HG02973 (cell line): ENCODE data around the gene TMC6.

Experiments
- ATAC-seq: cut with Tn5 transposase; IDR thresholded peaks from one replicate; pipeline ENCODE4 v1.9.1; 2021; ENCODE audit warnings: moderate library complexity; ENCODE audit not compliant: unreplicated experiment

Gene TMC6

DNA sequence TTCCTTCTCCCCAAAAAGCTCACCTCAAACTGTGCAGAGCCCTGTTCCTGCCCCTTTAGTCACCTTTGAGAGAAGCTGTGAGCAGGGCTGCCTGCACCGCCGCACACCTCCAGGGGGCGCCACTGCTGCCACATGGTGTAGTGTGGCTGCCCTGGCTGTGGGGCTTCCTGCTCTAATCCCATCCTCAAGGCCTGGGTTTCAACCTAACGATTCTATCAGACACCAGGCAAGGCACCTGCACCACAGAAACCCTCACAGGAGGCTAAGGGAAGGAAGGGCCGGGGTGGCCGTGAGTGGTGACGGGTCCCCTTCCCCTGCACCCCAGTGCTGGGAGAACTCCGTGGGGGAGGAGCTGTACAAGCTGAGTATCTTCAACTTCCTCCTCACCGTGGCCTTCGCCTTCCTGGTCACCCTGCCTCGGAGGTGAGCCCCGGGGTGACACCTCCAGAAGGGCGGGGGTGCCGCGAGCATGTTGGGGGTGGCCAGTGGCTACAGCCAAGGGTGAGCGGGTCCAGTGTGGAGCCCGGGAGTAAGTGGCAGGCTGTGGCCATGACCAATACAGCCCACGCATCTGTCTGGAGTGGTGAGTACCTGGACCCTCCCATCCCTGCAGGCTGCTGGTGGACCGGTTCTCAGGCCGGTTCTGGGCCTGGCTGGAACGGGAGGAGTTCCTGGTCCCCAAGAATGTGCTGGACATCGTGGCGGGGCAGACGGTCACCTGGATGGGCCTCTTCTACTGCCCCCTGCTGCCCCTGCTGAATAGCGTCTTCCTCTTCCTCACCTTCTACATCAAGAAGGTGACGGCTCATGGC is 9.0 kb upstream of the TMC6 start:
- no peak for ATAC-seq

DNA sequence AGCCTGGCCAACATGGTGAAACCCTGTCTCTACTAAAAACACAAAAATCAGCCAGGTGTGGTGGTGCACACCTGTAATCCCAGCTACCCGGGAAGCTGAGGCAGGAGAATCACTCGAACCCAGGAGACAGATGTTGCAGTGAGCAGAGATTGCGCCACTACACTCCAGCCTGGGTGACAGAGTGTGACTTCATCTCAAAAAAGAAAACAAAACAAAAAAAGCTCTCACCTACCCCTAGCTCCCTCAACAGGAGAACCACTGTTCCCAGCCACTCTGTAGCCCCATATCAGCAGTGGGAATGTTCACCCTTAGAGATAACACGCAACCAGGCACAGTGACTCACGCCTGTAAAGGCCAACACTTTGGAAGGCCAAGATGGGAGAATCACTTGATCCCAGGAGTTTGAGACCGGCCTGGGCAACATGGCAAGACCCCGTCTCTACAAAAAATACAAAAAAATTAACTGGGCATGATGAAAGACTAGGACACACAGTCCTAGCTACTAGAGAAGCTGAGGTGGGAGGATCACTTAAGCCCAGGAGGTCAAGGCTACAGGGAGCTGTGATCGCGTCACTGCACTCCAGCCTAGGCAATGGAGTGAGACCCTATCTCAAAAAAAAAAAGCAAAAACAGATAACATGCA is 7.4 kb upstream of the TMC6 start:
- no peak for ATAC-seq

DNA sequence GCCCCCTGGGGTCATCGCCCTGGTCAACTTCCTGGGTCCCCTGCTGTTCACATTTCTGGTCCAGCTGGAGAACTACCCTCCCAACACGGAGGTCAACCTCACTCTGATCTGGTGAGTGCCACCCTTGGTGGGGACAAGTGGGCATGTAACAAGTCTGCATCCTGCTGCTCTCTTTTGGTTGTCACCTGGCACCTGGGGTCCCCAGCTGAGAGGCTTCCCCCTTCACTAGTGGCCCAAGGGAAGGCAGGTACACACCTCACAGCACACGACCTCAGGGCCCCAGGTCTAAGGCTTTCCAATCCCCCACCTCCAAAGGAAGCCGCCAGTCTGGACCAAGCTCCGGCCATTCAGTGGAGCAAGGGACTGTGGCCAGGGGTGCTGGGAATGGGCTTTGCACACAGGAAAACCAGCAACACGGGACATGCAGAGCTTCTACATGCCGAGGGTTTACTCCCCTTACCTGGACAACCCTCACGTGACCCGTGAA is 6.4 kb upstream of the TMC6 start:
- ATAC-seq: no peak

- no peak for ATAC-seq
Measured at GRCh38 chr17:78133971-78134898, 5.7 kb upstream of the TMC6 start.

GRCh38 chr17:78133179-78133951 is 4.8 kb upstream of the TMC6 start:
- no peak for ATAC-seq

GRCh38 chr17:78132767-78133178 is 4.2 kb upstream of the TMC6 start:
- ATAC-seq: no peak

DNA sequence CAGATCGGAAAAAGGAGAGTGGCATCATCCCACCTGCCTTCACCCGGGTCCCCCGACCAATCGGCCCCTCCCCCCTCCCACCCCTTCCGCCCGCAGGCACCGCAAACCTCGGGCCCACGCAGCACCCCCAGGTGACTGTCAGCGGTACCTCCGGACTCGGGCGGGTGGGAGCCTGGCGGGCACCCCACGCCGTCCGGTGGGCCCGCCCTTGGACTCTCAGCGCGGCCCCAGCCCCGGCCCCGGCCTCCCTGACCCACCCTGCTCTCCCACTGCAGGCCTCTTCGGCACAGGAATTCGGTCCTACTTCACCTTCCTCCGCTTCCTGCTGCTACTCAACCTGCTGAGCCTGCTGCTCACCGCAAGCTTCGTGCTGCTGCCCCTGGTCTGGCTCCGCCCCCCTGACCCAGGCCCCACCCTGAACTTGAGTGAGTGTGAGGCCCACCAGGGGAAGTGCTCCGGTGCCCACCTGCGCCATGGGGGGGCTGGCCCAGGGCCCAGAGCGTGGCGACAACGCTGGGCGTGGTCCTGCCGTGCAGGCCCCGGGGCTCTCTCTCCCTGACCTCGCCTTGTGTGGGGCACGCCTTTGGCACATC is 3.6 kb upstream of the TMC6 start:
- no peak for ATAC-seq

DNA sequence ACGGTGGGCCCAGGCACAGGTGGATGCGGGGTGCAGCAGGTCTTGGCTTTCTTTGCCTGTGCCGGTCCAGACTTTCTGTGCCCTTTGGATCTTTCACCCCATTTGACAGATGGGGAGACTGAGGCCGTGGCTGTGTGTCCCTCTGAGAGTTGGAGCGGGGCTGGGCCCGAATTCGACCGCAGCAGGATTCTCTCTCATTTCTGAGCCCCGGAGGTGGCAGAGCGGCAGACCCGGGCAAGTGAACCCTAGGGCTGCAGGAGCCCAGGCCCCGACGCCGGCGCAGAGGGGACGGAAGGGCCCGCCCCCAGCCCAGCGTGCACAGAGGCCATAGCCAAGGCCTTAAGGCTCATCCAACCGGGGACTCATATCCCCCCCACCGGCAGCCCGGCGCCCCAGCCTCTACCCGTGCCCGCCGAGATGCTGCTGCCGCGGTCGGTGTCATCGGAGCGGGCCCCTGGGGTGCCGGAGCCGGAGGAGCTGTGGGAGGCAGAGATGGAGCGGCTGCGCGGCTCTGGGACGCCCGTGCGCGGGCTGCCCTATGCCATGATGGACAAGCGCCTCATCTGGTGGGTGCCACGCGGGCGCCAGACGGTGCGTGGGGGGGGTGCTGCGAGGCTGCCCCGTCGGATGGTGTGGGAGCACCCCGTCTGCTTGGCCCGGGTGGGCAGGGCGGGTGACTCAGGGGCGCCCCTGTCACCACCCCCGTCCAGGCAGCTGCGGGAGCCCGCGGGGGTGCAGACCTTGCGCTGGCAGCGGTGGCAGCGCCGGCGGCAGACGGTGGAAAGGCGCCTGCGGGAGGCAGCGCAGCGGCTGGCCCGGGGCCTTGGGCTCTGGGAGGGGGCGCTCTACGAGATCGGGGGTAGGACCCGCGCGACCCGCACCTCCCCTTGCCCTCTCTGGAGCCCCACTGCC is 2.9 kb upstream of the TMC6 start:
- no peak for ATAC-seq

- ATAC-seq: peak; percentile 23
Measured at GRCh38 chr17:78130437-78131101, 2.0 kb upstream of the TMC6 start, which contains the start of gene TMC8. Gene TMC8 (plus strand): TSS chr17:78130771. CDS start chr17:78131589, 818 bp downstream.

GRCh38 chr17:78130090-78130436 is 1.5 kb upstream of the TMC6 start:
- ATAC-seq: no peak

DNA sequence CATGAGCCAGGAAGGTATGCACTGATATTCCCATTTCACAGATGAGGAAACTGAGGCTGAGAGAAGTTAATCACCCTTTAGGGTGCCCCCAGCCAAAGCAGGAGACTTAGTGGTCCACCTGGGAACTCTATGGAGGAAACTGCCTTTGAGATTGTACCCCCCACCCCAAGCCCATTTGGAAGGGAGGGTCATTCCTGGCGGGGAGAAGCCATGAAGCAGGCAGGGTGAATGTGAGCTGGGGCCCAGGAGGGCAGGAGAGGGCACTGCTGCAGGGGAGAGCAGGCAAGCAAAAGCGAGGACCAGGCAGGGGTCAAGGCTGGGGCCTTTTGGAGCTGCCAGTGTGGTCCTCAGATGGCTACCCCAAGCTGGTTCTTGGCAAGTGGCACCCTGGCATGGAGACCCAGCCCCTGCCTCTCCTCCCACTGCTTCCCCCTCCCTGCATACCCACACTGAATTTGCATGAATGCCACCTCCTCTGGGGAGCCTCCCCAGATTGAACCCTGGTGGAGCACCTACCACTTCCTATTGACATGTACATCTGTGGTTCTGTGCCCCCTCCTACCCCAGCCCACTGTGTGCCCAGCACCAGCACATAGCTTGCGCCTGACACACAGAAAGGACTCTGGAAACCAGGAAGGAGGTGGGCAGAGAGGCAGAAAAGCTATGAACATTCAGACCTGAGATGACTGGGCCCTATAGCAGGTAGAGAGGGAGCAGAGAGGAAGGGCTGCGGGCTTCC is 965 bp upstream of the TMC6 start:
- ATAC-seq: no peak

DNA sequence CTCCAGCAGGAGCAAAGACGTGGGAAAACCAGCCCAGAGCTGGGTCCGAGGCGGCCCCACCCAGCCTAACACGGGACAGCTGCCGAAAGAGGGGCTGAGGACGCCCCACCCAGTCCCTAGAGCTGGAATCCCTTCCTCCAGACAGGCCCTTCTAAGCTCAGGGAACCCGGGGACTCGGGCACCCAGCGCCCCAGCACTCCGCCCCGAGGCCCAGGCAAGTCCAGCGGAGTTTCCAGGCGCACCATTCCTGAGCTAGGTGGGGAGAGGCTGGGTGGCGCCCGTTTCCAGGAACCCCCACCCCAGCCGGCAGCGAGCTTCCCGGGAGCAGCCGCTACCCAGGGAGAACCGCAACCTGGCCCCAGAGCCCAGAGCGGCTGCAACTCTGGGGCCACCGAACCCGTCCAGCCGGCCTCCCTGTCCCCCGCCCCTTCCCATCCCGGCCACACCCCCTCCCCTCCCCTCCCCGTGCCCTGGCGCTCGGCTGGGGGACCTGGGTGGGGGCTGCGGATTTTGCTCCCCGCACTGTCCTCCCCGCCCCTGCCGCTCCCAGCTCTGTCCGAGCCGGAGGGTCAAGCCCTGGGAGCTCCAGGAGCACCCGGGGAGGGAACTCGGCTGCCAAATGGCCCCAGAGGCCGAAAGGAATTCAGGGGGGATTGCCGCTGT is 536 bp downstream of the TMC6 start:
- ATAC-seq: no peak

DNA sequence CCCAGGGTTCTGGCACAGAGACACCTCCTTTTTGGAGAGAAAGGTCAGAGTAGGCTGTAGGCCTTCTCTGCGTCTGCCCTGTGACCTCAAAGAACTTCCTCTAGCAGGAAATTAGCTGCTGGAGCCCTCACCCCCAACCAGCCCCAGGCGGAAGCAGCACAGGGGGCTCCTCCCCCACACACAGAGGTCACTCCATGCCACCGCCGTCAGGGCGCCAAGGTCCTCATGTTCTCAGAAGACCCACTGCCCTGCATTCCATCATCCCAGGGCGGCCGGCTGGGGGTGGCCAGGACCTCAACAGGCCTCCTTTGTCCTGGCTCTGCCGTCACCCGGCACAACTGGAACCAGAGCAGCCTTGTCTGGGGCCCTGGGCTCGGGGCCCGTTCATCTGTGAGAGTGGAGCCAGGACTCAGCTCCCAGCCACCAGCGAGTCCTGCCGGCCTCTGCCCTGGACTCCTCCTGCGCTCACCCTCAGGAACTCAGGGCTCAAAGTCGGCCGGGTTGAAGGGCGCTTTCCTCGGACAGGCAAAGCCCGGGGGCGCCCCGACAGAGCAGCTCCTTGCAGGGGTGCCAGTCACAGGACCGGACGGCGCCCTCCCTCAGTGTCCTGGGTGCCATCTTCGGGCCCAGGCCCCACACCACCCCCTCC is 1.2 kb downstream of the TMC6 start:
- ATAC-seq: no peak

DNA sequence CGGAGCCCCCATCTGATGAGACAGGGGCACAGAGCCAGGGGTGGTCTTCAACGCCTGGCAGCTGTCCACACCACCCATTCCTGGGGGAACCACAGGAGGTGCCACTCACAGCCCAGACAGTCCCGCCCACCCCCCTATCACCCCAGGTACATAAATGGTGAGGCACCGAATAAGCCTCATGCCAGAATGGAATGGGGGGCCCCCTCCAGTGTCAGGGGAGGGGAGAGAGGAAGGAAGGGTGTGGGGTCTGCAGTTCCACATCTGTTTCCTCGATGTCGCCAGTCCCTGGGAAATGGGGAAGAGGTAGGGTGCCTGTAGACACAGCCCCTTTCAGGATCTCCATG is 1.7 kb downstream of the TMC6 start:
- ATAC-seq: no peak

DNA sequence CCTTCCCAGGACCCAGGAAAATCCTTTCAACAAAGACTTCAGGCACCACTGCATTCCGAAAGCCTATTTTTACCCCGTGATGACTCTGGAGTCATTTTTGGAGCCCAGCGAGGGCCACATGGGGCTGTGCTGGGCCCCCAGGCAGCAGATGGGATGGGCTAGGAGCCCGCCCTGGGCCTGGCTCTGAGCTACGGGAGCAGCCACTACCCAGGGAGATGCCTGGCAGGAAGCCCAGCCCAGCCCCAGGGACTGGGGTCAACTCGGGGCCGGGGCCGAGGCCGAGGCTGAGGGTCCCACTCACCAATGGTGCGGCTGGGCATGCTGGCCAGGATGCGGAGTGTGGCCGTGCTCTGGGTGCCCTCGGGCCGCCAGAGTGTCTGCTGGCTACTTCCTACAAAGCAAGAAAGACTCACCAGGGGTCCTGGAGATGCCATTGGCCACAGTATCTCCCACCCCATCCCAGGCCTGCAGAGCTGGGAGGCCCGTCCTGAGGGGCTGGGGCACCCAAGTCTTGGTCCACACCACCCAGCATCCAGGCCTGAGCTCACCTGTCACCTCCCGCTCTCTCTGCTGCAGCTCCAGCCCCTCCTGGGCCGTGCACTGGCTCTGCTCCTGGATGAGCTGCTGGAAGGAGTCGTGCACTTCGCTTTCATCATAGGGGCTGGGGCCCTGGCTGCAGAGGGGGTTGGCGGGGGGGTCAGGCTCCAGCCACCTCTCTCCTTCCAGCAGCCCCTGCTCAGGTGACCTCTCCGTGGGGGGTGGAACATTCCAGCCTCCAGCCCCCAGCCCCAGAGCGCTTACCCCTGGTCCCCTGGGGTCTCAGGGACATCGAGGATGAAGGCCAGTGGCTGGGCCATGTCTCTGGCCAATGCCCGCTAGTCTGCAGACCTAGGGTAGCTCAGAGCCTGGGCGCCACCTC is 2.3 kb downstream of the TMC6 start:
- no peak for ATAC-seq
